Subcutaneous preadipocyte (primary cell): Measurements from ENCODE around the gene SMIM28. TPM values are rescaled to one million over a fixed set of nuclear protein-coding genes. Genes with fewer than 3 reads are reported as not detected.

Source experiments
- small RNA-seq: library from RNA; depleted of rRNA; stranded (forward); fragments of <200 nt; gene quantifications from one replicate; pipeline ENCODE3, GENCODE V24; 2012
- total RNA-seq: library from RNA; depleted of rRNA; stranded (reverse); fragments of >200 nt; gene quantifications from 2 replicates; pipeline ENCODE4 v1.2.3, GENCODE V29; 2012

SMIM28 gene
- total RNA-seq, result not detected in 2 replicates

DNA sequence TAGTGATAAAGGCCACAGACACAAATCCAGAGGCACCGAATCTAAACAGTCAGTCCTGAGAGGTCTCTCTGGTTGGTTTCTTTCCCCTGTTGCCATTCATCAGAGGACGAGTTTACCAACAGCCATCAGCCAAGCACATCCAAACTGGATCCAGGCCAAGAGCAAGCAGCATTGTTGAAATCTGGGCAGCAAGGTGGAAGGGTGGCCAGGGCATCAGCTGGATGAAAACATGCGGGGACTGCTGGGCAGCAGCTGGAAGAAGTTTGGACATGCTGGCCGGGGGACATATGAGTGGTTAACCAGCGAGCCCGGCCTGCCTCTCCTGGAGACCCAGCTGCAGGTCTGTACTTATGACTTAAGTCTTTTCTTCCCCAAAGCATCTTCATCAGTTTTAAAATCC lies at the start of gene SMIM28:
TSS of gene SMIM28 (plus strand) at position 62 of the 400 bp plus-strand sequence. CDS start at position 230, 168 bp downstream.

GRCh38 chr6:138403801-138404665 lies 26.3 kb downstream of the SMIM28 start, which contains the start of gene HEBP2:
TSS of gene HEBP2 (plus strand) at chr6:138404223. CDS start at chr6:138404496, 273 bp downstream.

Small RNAs within 50 kb of the gene (small RNA-seq; reads per million reads assigned to genes)
- not detected for gene AL031003.1

Other genes starting within 250 kb of the SMIM28 start
- gene ARFGEF3, start 216.0 kb upstream of the SMIM28 start, total RNA-seq, result under 0.01 and 0.20 TPM in 2 replicates
- not detected in 2 replicates for gene PBOV1, start 159.4 kb upstream of the SMIM28 start, total RNA-seq
- gene HEBP2, start 26.3 kb downstream of the SMIM28 start, total RNA-seq, result 15.8 and 33.0 TPM in 2 replicates
- 19.1 and 19.9 TPM in 2 replicates for gene NHSL1, start 121.6 kb downstream of the SMIM28 start, total RNA-seq